KOPT-K1 (cell line): ENCODE results near the gene FOXL3.
"Not testable (repeated sequence)": the region's sequence is repeated elsewhere in the genome, so short reads cannot be mapped to it uniquely, and the experiment has no call there.

Experiments used
- H3K27ac ChIP-seq: fragments of 200-600 bp; sonication (generic); 2 replicates; pipeline ENCODE4 v1.5.1; 2016; ENCODE audit warnings: antibody characterized with exemption, mild to moderate bottlenecking, low read depth, low read length; ENCODE audit not compliant: poor library complexity, severe bottlenecking
- H3K36me3 ChIP-seq: fragments of 200-600 bp; sonication (generic); 2 replicates; pipeline ENCODE4 v1.5.1; 2017; ENCODE audit warnings: antibody characterized with exemption, mild to moderate bottlenecking, low read length, moderate library complexity; ENCODE audit not compliant: insufficient read depth
- H3K9me3 ChIP-seq: fragments of 200-600 bp; sonication (generic); 2 replicates; pipeline ENCODE4 v1.5.1; 2017; ENCODE audit warnings: antibody characterized with exemption, low read length, mild to moderate bottlenecking; ENCODE audit not compliant: insufficient read depth, poor library complexity, severe bottlenecking

FOXL3 gene

GRCh38 chr7:289756-290553 is at the start of gene FOXL3:
FOXL3 (plus strand) TSS chr7:290170; CDS start chr7:290170, 0 bp downstream.
- Histone ChIP-seq H3K36me3 (no peaks in the 10 kb centered on the region), H3K9me3 (no peaks in the 10 kb centered on the region), H3K27ac (no peak within 1 kb of the TSS)

GRCh38 chr7:240887-241421 is 49.0 kb upstream of the FOXL3 start:
- Histone ChIP-seq H3K27ac (no peak overlapping the region), H3K36me3 (no peaks in the 10 kb centered on the region), H3K9me3 (no peaks in the 10 kb centered on the region)

- H3K9me3 ChIP-seq, result no peaks in the 10 kb centered on the region
- H3K36me3 ChIP-seq, result no peaks in the 10 kb centered on the region
- no peak overlapping the region for H3K27ac ChIP-seq
Measured at GRCh38 chr7:241513-241912, 48.5 kb upstream of the FOXL3 start.

GRCh38 chr7:242826-243579 is 47.0 kb upstream of the FOXL3 start:
- not testable (repeated sequence) for H3K36me3 ChIP-seq, H3K9me3 ChIP-seq, H3K27ac ChIP-seq

- H3K9me3 ChIP-seq, H3K27ac ChIP-seq, H3K36me3 ChIP-seq: not testable (repeated sequence)
Measured at GRCh38 chr7:243580-243978, 46.4 kb upstream of the FOXL3 start.

GRCh38 chr7:244974-245373 is 45.0 kb upstream of the FOXL3 start:
- H3K27ac ChIP-seq, result no peak overlapping the region
- no peaks in the 10 kb centered on the region for H3K9me3 ChIP-seq
- H3K36me3 ChIP-seq, result no peaks in the 10 kb centered on the region

GRCh38 chr7:245574-246295 is 44.2 kb upstream of the FOXL3 start:
- no peaks in the 10 kb centered on the region for H3K36me3 ChIP-seq
- H3K27ac ChIP-seq, result no peak overlapping the region
- H3K9me3 ChIP-seq, result no peaks in the 10 kb centered on the region

- no peaks in the 10 kb centered on the region for H3K36me3 ChIP-seq
- H3K9me3 ChIP-seq, result no peaks in the 10 kb centered on the region
- H3K27ac ChIP-seq, result no peak overlapping the region
Measured at GRCh38 chr7:246451-246850, 43.5 kb upstream of the FOXL3 start.

- Histone ChIP-seq H3K9me3 (no peaks in the 10 kb centered on the region), H3K27ac (no peak overlapping the region), H3K36me3 (no peaks in the 10 kb centered on the region)
Measured at GRCh38 chr7:247181-247580, 42.8 kb upstream of the FOXL3 start.

GRCh38 chr7:247636-248035 is 42.3 kb upstream of the FOXL3 start:
- Histone ChIP-seq H3K9me3 (no peaks in the 10 kb centered on the region), H3K27ac (no peak overlapping the region), H3K36me3 (no peaks in the 10 kb centered on the region)

GRCh38 chr7:248732-249435 is 41.1 kb upstream of the FOXL3 start:
- H3K27ac ChIP-seq, result no peak overlapping the region
- no peaks in the 10 kb centered on the region for H3K36me3 ChIP-seq
- no peaks in the 10 kb centered on the region for H3K9me3 ChIP-seq

GRCh38 chr7:249989-250388 is 40.0 kb upstream of the FOXL3 start:
- H3K36me3 ChIP-seq, result no peaks in the 10 kb centered on the region
- H3K27ac ChIP-seq, result no peak overlapping the region
- no peaks in the 10 kb centered on the region for H3K9me3 ChIP-seq

GRCh38 chr7:250523-250922 is 39.4 kb upstream of the FOXL3 start:
- Histone ChIP-seq H3K36me3 (no peaks in the 10 kb centered on the region), H3K27ac (no peak overlapping the region), H3K9me3 (no peaks in the 10 kb centered on the region)

- no peaks in the 10 kb centered on the region for H3K36me3 ChIP-seq
- no peaks in the 10 kb centered on the region for H3K9me3 ChIP-seq
- H3K27ac ChIP-seq, result no peak overlapping the region
Measured at GRCh38 chr7:251005-251404, 39.0 kb upstream of the FOXL3 start.
